Bronchial epithelial cell (primary cell): ENCODE results near the gene KDM6A. TPM values are rescaled to one million over a fixed set of nuclear protein-coding genes. Genes with fewer than 3 reads are reported as not detected.
"Not testable (repeated sequence)": the region's sequence is repeated elsewhere in the genome, so short reads cannot be mapped to it uniquely, and the experiment has no call there.

Source experiments
- DNase-seq: peaks from one replicate; pipeline ENCODE4 v3.0.0-alpha.2; 2010; ENCODE audit warnings: low read depth
- FAIRE-seq: peaks from 2 replicates; lab custom pipeline; 2011; peaks lifted over from hg19 to GRCh38; lab: Jason Lieb, UNC
- H3K27me3 ChIP-seq: 2 replicates; pipeline ENCODE4 v1.5.1; 2011; ENCODE audit warnings: low read length; ENCODE audit not compliant: control insufficient read depth, insufficient read depth
- H3K36me3 ChIP-seq: 2 replicates; pipeline ENCODE4 v1.5.1; 2011; ENCODE audit warnings: low read length; ENCODE audit not compliant: control insufficient read depth, insufficient read depth
- H3K4me3 ChIP-seq: 2 replicates; pipeline ENCODE4 v1.5.1; 2011; ENCODE audit warnings: mild to moderate bottlenecking, low read depth, low read length, control low read depth
- total RNA-seq: library from RNA; depleted of rRNA; stranded (reverse); fragments of >200 nt; gene quantifications from 2 replicates; pipeline ENCODE4 v1.2.1, GENCODE V29; 2014
- TF ChIP-seq, protein P1 (sequence below): IDR thresholded peaks from 2 replicates; pipeline ENCODE4 v1.5.1; 2011; ENCODE audit warnings: mild to moderate bottlenecking, moderate library complexity, low read length, control low read depth, inconsistent platforms; ENCODE audit not compliant: insufficient read depth, severe bottlenecking

Gene KDM6A
- total RNA-seq, 1 donor from 2014 or later = 11.1 TPM

- Histone ChIP-seq H3K36me3 (no peaks in the 10 kb centered on the region), H3K27me3 (no peaks in the 10 kb centered on the region), H3K4me3 (no peak overlapping the region)
- DNase-seq (no peak), FAIRE-seq (no peak)
- TF ChIP-seq, protein P1, sequence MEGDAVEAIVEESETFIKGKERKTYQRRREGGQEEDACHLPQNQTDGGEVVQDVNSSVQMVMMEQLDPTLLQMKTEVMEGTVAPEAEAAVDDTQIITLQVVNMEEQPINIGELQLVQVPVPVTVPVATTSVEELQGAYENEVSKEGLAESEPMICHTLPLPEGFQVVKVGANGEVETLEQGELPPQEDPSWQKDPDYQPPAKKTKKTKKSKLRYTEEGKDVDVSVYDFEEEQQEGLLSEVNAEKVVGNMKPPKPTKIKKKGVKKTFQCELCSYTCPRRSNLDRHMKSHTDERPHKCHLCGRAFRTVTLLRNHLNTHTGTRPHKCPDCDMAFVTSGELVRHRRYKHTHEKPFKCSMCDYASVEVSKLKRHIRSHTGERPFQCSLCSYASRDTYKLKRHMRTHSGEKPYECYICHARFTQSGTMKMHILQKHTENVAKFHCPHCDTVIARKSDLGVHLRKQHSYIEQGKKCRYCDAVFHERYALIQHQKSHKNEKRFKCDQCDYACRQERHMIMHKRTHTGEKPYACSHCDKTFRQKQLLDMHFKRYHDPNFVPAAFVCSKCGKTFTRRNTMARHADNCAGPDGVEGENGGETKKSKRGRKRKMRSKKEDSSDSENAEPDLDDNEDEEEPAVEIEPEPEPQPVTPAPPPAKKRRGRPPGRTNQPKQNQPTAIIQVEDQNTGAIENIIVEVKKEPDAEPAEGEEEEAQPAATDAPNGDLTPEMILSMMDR = no peak
These were observed 31.0 kb downstream of the KDM6A start for GRCh38 chrX:44903830-44904530.

- FAIRE-seq (no peak), DNase-seq (no peak)
These were observed 31.6 kb downstream of the KDM6A start for GRCh38 chrX:44904542-44905115.

DNA sequence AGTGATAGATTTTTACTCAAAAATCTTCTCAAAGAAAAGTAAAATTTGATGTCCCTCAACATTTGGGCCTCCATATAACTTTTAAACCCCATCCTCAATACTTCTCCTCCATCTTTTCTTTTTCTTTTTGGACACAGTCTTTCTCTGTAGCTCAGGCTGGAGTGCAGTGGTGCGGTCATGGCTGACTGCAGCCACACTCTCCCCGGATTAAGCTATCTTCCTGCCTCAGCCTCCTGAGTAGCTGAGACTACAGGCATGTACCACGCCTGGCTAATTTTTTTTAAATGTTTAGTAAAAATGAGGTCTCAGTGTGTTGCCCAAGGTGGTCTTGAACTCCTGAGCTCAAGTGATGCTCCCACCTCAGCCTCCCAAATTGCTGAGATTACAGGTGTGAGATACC lies 33.1 kb downstream of the KDM6A start:
- no peak for FAIRE-seq
- DNase-seq = no peak
- TF ChIP-seq, protein P1 = no peak

More at GRCh38 chrX:44904542-44905115, 31.6 kb downstream of the KDM6A start:
- TF ChIP-seq, protein P1 = no peak
- Histone ChIP-seq H3K27me3 (no peaks in the 10 kb centered on the region), H3K36me3 (no peaks in the 10 kb centered on the region), H3K4me3 (no peak overlapping the region)

GRCh38 chrX:44906542-44906941 lies 33.6 kb downstream of the KDM6A start:
- H3K36me3 ChIP-seq = no peaks in the 10 kb centered on the region
- DNase-seq (no peak), FAIRE-seq (no peak)
- TF ChIP-seq, protein P1 = no peak
- H3K27me3 ChIP-seq = no peaks in the 10 kb centered on the region
- H3K4me3 ChIP-seq = no peak overlapping the region

More for the DNA sequence above, 33.1 kb downstream of the KDM6A start:
- H3K4me3 ChIP-seq = no peak overlapping the region
- H3K36me3 ChIP-seq = no peaks in the 10 kb centered on the region
- no peaks in the 10 kb centered on the region for H3K27me3 ChIP-seq

DNA sequence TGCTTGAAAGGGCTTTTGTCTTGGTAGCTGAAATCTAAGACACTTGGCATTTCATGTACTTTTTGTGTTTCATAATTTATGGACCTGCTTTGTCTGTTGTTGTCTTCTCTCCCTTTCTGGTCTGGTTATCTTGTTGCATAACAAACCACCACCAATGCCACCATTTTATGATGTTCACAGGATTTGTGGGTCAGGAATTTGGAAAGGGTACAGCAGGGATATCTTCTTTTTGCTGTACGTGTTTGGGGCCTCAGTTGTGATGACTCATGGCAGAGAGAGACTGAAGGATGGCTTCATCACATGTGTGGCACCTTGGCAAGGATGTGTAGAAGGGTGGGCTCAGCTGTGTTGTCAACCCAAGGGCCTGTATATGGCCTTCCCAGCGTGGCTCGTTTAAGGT lies 35.2 kb downstream of the KDM6A start:
- Histone ChIP-seq H3K27me3 (no peaks in the 10 kb centered on the region), H3K4me3 (no peak overlapping the region), H3K36me3 (no peaks in the 10 kb centered on the region)
- TF ChIP-seq, protein P1 = no peak
- DNase-seq (peak; percentile 15), FAIRE-seq (peak; percentile 66)

DNA sequence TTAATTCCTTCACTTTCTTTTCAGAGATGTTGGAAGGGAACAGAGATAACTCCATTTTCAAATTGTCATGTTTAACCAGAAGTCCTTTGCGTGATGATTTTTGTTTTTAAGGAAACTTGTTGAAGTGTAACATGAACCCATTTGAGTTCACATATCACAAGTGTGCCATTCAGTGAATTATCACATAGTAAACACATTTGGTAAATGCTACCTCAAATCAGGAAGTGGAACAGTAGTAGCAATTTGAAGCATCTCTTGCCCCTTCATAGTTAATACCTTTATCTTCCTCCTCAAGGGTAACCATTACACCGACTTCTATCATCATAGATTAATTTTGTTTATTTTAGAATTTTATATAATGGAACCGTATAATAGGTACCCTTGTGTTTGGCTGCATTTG lies 35.8 kb downstream of the KDM6A start:
- Histone ChIP-seq H3K27me3 (no peaks in the 10 kb centered on the region), H3K4me3 (no peak overlapping the region), H3K36me3 (no peaks in the 10 kb centered on the region)
- no peak for DNase-seq
- TF ChIP-seq, protein P1 = no peak
- FAIRE-seq = no peak

GRCh38 chrX:44910508-44910907 lies 37.5 kb downstream of the KDM6A start:
- DNase-seq, FAIRE-seq, H3K36me3 ChIP-seq, H3K27me3 ChIP-seq, H3K4me3 ChIP-seq: not testable (repeated sequence)

DNA sequence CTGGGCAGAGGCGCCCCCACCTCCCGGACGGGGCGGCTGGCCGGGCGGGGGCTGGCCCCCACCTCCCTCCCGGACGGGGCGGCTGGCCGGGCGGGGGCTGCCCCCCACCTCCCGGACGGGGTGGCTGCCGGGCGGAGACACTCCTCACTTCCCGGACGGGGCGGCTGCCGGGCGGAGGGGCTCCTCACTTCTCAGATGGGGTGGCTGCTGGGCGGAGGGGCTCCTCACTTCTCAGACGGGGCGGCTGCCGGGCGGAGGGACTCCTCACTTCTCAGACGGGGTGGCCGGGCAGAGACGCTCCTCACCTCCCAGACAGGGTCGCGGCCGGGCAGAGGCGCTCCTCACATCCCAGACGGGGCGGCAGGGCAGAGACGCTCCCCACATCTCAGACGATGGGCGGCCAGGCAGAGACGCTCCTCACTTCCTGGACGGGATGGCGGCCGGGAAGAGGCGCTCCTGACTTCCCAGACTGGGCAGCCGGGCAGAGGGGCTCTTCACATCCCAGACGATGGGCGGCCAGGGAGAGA lies 38.1 kb downstream of the KDM6A start:
- FAIRE-seq, H3K27me3 ChIP-seq, H3K4me3 ChIP-seq, DNase-seq, H3K36me3 ChIP-seq: not testable (repeated sequence)
